DOHH2 (cell line): ENCODE results near the gene C16orf92.
A peak's percentile ranks its signal among the peaks of the same experiment; 100 is the strongest.

Source experiments
- H3F3A ChIP-seq: fragments of 200-600 bp; sonication (generic), shearing (Covaris generic); 2 replicates; pipeline ENCODE4 v1.6.0; 2016; ENCODE audit warnings: antibody characterized with exemption, mild to moderate bottlenecking; ENCODE audit not compliant: control insufficient read depth, insufficient read depth
- H3K27ac ChIP-seq: fragments of 200-600 bp; sonication (generic); 2 replicates; pipeline ENCODE4 v1.5.1; 2014; ENCODE audit warnings: low read depth, mild to moderate bottlenecking, low read length, moderate library complexity
- H3K27me3 ChIP-seq: fragments of 200-600 bp; sonication (generic); 2 replicates; pipeline ENCODE4 v1.6.1; 2014; ENCODE audit warnings: mild to moderate bottlenecking, low read length, mixed read lengths; ENCODE audit not compliant: control insufficient read depth
- H3K36me3 ChIP-seq: fragments of 200-600 bp; sonication (generic); 2 replicates; pipeline ENCODE4 v1.6.1; 2014; ENCODE audit warnings: mild to moderate bottlenecking, low read length, moderate library complexity, mixed read lengths; ENCODE audit not compliant: control insufficient read depth
- H3K4me1 ChIP-seq: fragments of 200-600 bp; sonication (generic); 2 replicates; pipeline ENCODE4 v1.6.1; 2014; ENCODE audit warnings: mild to moderate bottlenecking, low read length, mixed read lengths; ENCODE audit not compliant: control insufficient read depth
- H3K4me2 ChIP-seq: fragments of 200-600 bp; sonication (generic); 2 replicates; pipeline ENCODE4 v1.6.0; 2014; ENCODE audit warnings: mild to moderate bottlenecking, low read length, moderate library complexity
- H3K4me3 ChIP-seq: fragments of 200-600 bp; sonication (generic); 2 replicates; pipeline ENCODE4 v1.5.1; 2014; ENCODE audit warnings: mild to moderate bottlenecking, low read length, mixed read lengths
- H3K79me2 ChIP-seq: fragments of 200-600 bp; sonication (generic); 2 replicates; pipeline ENCODE4 v1.6.1; 2014; ENCODE audit warnings: mild to moderate bottlenecking, low read length, mixed read lengths; ENCODE audit not compliant: control insufficient read depth
- H3K9me2 ChIP-seq: fragments of 200-600 bp; sonication (generic); replicated peaks from 2 replicates; pipeline ENCODE4 v1.6.1; 2014; ENCODE audit warnings: mild to moderate bottlenecking, low read length, mixed read lengths; ENCODE audit not compliant: control insufficient read depth
- H3K9me3 ChIP-seq: fragments of 200-600 bp; sonication (generic); 2 replicates; pipeline ENCODE4 v1.6.1; 2014; ENCODE audit warnings: antibody characterized with exemption, low read length, mixed read lengths; ENCODE audit not compliant: control insufficient read depth, insufficient read depth
- H4K20me1 ChIP-seq: fragments of 200-600 bp; sonication (generic); 2 replicates; pipeline ENCODE4 v1.6.0; 2014; ENCODE audit warnings: low read depth, mild to moderate bottlenecking, antibody characterized with exemption, low read length, moderate library complexity; ENCODE audit not compliant: control insufficient read depth, insufficient read depth
- CTCF ChIP-seq: fragments of 200-600 bp; sonication (generic); IDR thresholded peaks from one replicate; pipeline ENCODE4 v1.5.1; 2014; ENCODE audit warnings: antibody characterized with exemption, mild to moderate bottlenecking, low read depth, low read length; ENCODE audit not compliant: poor library complexity, severe bottlenecking
- EZH2phosphoT487 ChIP-seq: fragments of 200-600 bp; sonication (generic); IDR thresholded peaks from 2 replicates; pipeline ENCODE4 v1.6.1; 2017; ENCODE audit warnings: borderline replicate concordance, mild to moderate bottlenecking, antibody characterized with exemption, low read length, moderate library complexity, mixed read lengths

C16orf92 gene

GRCh38 chr16:30049871-30050270, 26.9 kb downstream of the C16orf92 start:
- Histone ChIP-seq H3F3A (0 out of 2 replicates have a peak, but pooled peaks cover 3% of the 10 kb centered on the region), H4K20me1 (no peaks in the 10 kb centered on the region), H3K4me3 (no peak overlapping the region), H3K9me2 (no peaks in the 10 kb centered on the region), H3K79me2 (peaks cover 15% of the 10 kb centered on the region), H3K4me1 (peaks cover 22% of the 10 kb centered on the region), H3K27ac (no peak overlapping the region), H3K9me3 (no peaks in the 10 kb centered on the region), H3K4me2 (no peak overlapping the region), H3K27me3 (no peaks in the 10 kb centered on the region), H3K36me3 (no peaks in the 10 kb centered on the region)
- TF ChIP-seq CTCF (no peak), EZH2phosphoT487 (no peak)

GRCh38 chr16:30051518-30051917, 28.5 kb downstream of the C16orf92 start:
- TF ChIP-seq EZH2phosphoT487 (no peak), CTCF (no peak)
- Histone ChIP-seq H3K4me1 (peaks cover 28% of the 10 kb centered on the region), H3K9me3 (no peaks in the 10 kb centered on the region), H3K4me3 (peak overlapping the region; percentile 97), H3K27me3 (no peaks in the 10 kb centered on the region), H3K36me3 (0 out of 2 replicates have a peak, but pooled peaks cover 6% of the 10 kb centered on the region), H3K27ac (no peak overlapping the region), H3K9me2 (no peaks in the 10 kb centered on the region), H3K4me2 (peak overlapping the region; percentile 78), H4K20me1 (no peaks in the 10 kb centered on the region), H3K79me2 (peaks cover 15% of the 10 kb centered on the region), H3F3A (peaks cover 3% of the 10 kb centered on the region; the same call in 1 of the 2 replicates)

DNA sequence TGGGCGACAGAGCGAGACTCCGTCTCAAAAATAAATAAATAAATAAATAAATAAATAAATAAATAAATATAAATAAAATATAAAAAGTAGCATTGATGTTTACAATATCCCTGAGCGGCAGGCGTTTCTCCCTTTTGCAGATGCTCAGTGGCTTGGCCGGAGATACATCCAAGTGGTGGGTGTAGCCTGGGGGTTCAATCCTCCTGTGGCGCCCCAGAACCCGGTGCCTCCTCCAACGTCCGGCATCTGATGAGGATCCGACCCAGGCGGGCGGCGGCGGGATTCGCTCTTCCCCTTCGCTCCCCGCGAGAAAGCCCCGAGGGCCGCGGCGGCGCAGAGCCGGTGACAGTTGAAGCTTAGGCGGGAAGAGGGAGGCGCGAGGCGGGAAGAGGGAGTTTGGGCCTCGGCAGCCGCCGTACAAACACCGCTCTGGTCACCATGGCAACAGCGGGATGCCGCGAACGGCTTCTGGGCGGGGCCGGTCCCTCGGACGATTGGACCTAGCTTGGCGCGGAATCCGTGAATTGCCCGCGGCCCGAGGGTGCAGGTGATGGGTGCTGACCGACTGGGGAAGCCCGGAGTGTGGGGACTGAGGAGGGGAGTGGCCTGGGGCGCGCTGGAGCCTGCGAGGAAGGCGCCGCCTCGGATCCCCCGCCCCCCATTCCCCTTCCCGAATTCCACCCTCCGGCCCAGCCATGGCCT, 29.8 kb downstream of the C16orf92 start:
- Histone ChIP-seq H3K4me3 (peak overlapping the region; percentile 97), H3K9me2 (no peaks in the 10 kb centered on the region), H3K4me1 (peaks cover 28% of the 10 kb centered on the region), H3K9me3 (no peaks in the 10 kb centered on the region), H3K27me3 (no peaks in the 10 kb centered on the region), H3K79me2 (peaks cover 15% of the 10 kb centered on the region), H3K4me2 (peak overlapping the region; percentile 78), H3F3A (peaks cover 3% of the 10 kb centered on the region; the same call in 1 of the 2 replicates), H4K20me1 (no peaks in the 10 kb centered on the region), H3K27ac (peak overlapping the region; percentile 71), H3K36me3 (peaks cover 6% of the 10 kb centered on the region; the same call in 1 of the 2 replicates)
- TF ChIP-seq EZH2phosphoT487 (no peak), CTCF (no peak)
